B cell (primary cell): ENCODE data around the gene PARD3. TPM values are rescaled to one million over a fixed set of nuclear protein-coding genes. Genes with fewer than 3 reads are reported as not detected.

ENCODE experiments used
- ATAC-seq: fragments of 200-7000 bp; cut with Tn5 transposase; one replicate; pipeline ENCODE4 v1.10.0; 2021; ENCODE audit warnings: low read depth, mild to moderate bottlenecking, moderate number of reproducible peaks, moderate library complexity
- CTCF ChIA-PET: fragments of 350-600 bp; sonication (Branson Sonifier 250); formaldehyde crosslinking; loops from one replicate; lab custom pipeline; 2021; ENCODE audit warnings: antibody characterized with exemption, inconsistent platforms; lab: Charles Lee
- POLR2A ChIA-PET: fragments of 350-600 bp; sonication (Branson Sonifier 250); formaldehyde crosslinking; loops from one replicate; lab custom pipeline; 2021; ENCODE audit warnings: antibody characterized with exemption; lab: Charles Lee
- DNase-seq: peaks from one replicate; pipeline ENCODE4 v3.0.0; 2013
- H2AFZ ChIP-seq: 2 replicates; pipeline ENCODE4 v1.6.1; 2012; ENCODE audit warnings: mild to moderate bottlenecking, low read depth, low read length; ENCODE audit not compliant: insufficient read depth, poor library complexity, severe bottlenecking
- H3K27ac ChIP-seq, 2 donors: 1 replicate in 1 of 2; 2 replicates in 1 of 2; pipeline ENCODE4 v1.5.1; 2012 to 2013; ENCODE audit warnings: low read length in 2 of 2, mild to moderate bottlenecking in 2 of 2, moderate library complexity in 1 of 2
- H3K27me3 ChIP-seq, 4 experiments: fragments of 200-600 bp in 1 of 4; sonication (generic) in 1 of 4; replicated peaks in 1 of 4; 1 replicate in 2 of 4; 2 replicates in 2 of 4; pipeline versions ENCODE4 v1.6.1 to v1.7.0; 2013 to 2016; ENCODE audit warnings: low read length in 3 of 4, mild to moderate bottlenecking in 2 of 4, mixed read lengths in 1 of 4, moderate library complexity in 1 of 4; ENCODE audit not compliant: insufficient read depth in 4 of 4, control insufficient read depth in 3 of 4; ENCODE audit errors: control extremely low read depth in 1 of 4
- H3K36me3 ChIP-seq, 2 experiments: replicated peaks in 1 of 2; 1 replicate in 1 of 2; 2 replicates in 1 of 2; pipeline versions ENCODE4 v1.6.1 to v1.7.1; 2013; ENCODE audit warnings: low read length in 1 of 2; ENCODE audit not compliant: insufficient read depth in 2 of 2, control insufficient read depth in 1 of 2; ENCODE audit errors: control extremely low read depth in 1 of 2, extremely low read depth in 1 of 2
- H3K4me1 ChIP-seq, 2 donors: fragments of 200-600 bp in 1 of 2; sonication (generic) in 1 of 2; 1 replicate in 1 of 2; 2 replicates in 1 of 2; pipeline versions ENCODE4 v1.5.1 to v1.6.1; 2013 to 2017; ENCODE audit warnings: low read length in 2 of 2; ENCODE audit not compliant: control insufficient read depth in 2 of 2, insufficient read depth in 2 of 2
- H3K4me2 ChIP-seq: replicated peaks from 2 replicates; pipeline ENCODE3; 2012; ENCODE audit warnings: mild to moderate bottlenecking, low read depth, low read length; ENCODE audit not compliant: poor library complexity, severe bottlenecking
- H3K4me3 ChIP-seq, 5 experiments: fragments of 200-600 bp in 1 of 5; sonication (generic) in 1 of 5; 1 replicate in 3 of 5; 2 replicates in 2 of 5; pipeline versions ENCODE4 v1.5.1 to v1.7.0; 2011 to 2016; ENCODE audit warnings: low read length in 4 of 5, mild to moderate bottlenecking in 4 of 5, low read depth in 2 of 5, control low read depth in 1 of 5, moderate library complexity in 1 of 5; ENCODE audit not compliant: insufficient read depth in 1 of 5; ENCODE audit errors: control extremely low read depth in 1 of 5, extremely low read depth in 1 of 5
- H3K79me2 ChIP-seq: fragments of 200-600 bp; sonication (generic); one replicate; pipeline ENCODE4 v1.6.0; 2016; ENCODE audit warnings: low read length; ENCODE audit not compliant: control insufficient read depth, insufficient read depth
- H3K9ac ChIP-seq: fragments of 200-600 bp; sonication (generic); 2 replicates; pipeline ENCODE4 v1.6.1; 2017; ENCODE audit warnings: mild to moderate bottlenecking, low read length, moderate library complexity
- H3K9me3 ChIP-seq, 3 donors: one replicate each; pipeline versions ENCODE4 v1.6.1 to v1.7.1; 2013; ENCODE audit warnings: low read length in 2 of 3; ENCODE audit not compliant: control insufficient read depth in 2 of 3, insufficient read depth in 1 of 3; ENCODE audit errors: control extremely low read depth in 1 of 3
- H4K20me1 ChIP-seq: 2 replicates; pipeline ENCODE4 v1.6.0; 2012; ENCODE audit warnings: mild to moderate bottlenecking, low read length; ENCODE audit not compliant: insufficient read depth, control insufficient read depth, poor library complexity, severe bottlenecking
- H3K27ac Mint-ChIP-seq: one replicate; pipeline ENCODE4 v1.8.0; 2021; ENCODE audit warnings: mixed read lengths
- H3K27me3 Mint-ChIP-seq: one replicate; pipeline ENCODE4 v1.8.0; 2021; ENCODE audit warnings: mixed read lengths
- H3K4me1 Mint-ChIP-seq: one replicate; pipeline ENCODE4 v1.8.0; 2021; ENCODE audit warnings: mixed read lengths
- H3K4me3 Mint-ChIP-seq: one replicate; pipeline ENCODE4 v1.8.0; 2021; ENCODE audit warnings: mixed read lengths
- H3K9me3 Mint-ChIP-seq: one replicate; pipeline ENCODE4 v1.8.0; 2022; ENCODE audit warnings: mixed read lengths; ENCODE audit not compliant: insufficient read depth
- CTCF ChIP-seq: fragments of 200-600 bp; IDR thresholded peaks from one replicate; pipeline ENCODE4 v1.8.0; 2022; ENCODE audit warnings: antibody characterized with exemption, mild to moderate bottlenecking
- EZH2 ChIP-seq: IDR thresholded peaks from 2 replicates; pipeline ENCODE4 v1.6.1; 2012; ENCODE audit warnings: borderline replicate concordance, low read depth, mild to moderate bottlenecking, moderate library complexity, low read length; ENCODE audit not compliant: insufficient read depth, poor library complexity, severe bottlenecking
- WGBS: methylation state at CpG from one replicate; pipeline ENCODE4 v1.1.5; 2013; ENCODE audit warnings: missing lambda C conversion rate; ENCODE audit not compliant: insufficient coverage; 5-methylcytosine and 5-hydroxymethylcytosine counted together
- intact Hi-C: fragments of 100-400 bp; cut with micrococcal nuclease; formaldehyde crosslinking; loops from one replicate; pipeline ENCODE4 v1.10.0; 2022
- polyA plus RNA-seq: library from polyadenylated mRNA; depleted of rRNA; stranded (reverse); fragments of >200 nt; gene quantifications from 2 replicates; pipeline ENCODE4 v1.2.3, GENCODE V29; 2012
- total RNA-seq, 2 donors: library from RNA; stranded (reverse); fragments of 120-200 nt in 1 of 2; gene quantifications; 1 replicate in 1 of 2; 2 replicates in 1 of 2; pipeline versions ENCODE4 v1.2.3 to v1.2.4, GENCODE V29; 2013 to 2022

PARD3 gene
- total and polyA plus RNA-seq, 2 donors (not counting 1 experiment from before 2014, with no cell fraction given): not detected

DNA sequence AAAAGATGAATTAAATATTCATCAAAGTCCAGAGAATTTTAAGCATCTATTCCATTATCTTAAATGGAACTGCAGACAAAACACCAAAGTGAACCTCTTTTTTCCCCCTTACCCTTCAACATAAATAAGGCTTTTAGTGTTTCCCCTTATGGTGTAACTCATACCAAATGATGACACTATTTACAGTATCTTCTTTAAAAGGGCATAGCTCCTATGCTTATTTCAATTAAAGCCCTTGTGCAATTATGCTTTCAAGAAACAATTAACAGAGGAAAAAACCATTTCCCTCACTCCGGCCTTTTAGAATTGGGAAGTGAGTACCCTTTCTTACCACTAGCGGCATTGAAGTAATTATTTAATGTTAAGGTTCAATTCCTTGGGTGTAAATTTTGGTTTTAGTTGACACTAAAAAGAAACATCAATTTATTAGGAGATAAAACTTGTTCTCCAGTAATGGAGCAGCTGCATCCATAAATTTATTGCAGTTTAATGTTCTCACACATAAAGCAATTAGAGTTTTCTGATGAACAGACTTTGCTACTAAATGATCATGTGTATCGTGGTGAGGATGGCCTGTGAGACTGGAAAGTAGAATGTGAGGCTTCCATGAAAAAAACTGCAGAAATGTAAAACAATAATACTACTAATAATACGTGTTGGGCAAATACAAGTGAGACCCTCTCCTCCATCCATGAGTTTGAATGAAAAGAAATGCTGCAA, 661.3 kb downstream of the PARD3 start:
- DNase-seq (no peak), ATAC-seq (no peak)
- no peaks in the 10 kb centered on the region for H3K79me2 ChIP-seq
- Mint-ChIP-seq H3K9me3 (no peaks in the 10 kb centered on the region), H3K27ac (no peak overlapping the region), H3K4me3 (no peak overlapping the region), H3K27me3 (no peaks in the 10 kb centered on the region), H3K4me1 (no peaks in the 10 kb centered on the region)
- H3K27ac ChIP-seq: no peak overlapping the region
- CTCF ChIA-PET: no interaction called here
- intact Hi-C loops: no loop called here
- no peak overlapping the region for H3K9ac ChIP-seq
- H3K36me3 ChIP-seq: no peaks in the 10 kb centered on the region
- H3K4me3 ChIP-seq: no peak overlapping the region
- POLR2A ChIA-PET: no interaction called here
- no peaks in the 10 kb centered on the region for H3K4me1 ChIP-seq
- WGBS: no CpG with 5 or more reads among the region's 4 CpGs
- no peak for TF ChIP-seq EZH2
- no peak for TF ChIP-seq CTCF
- no peak overlapping the region for H3K4me2 ChIP-seq
- H2AFZ ChIP-seq: no peak overlapping the region
- H3K27me3 ChIP-seq: no peaks in the 10 kb centered on the region
- H4K20me1 ChIP-seq: no peaks in the 10 kb centered on the region
- H3K9me3 ChIP-seq: no peaks in the 10 kb centered on the region

DNA sequence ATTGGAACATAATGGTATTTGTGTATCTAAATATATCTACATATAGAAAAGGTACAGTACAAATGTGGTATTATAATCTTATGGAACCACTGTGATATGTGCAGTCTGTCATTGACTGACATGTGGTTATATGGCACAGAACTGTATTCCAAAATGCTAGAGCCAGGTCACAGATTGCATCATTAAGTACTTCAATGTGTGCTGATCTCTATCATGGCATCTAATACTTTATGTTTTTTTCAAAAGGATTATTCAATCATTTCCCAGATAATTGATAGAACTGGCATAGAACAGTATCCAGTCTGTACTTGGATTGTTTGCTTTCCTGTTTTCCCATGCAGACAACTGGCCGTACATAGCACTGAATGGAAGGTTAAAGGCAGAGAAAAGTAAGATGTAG, 662.7 kb downstream of the PARD3 start:
- Mint-ChIP-seq H3K27ac (no peak overlapping the region), H3K4me1 (no peaks in the 10 kb centered on the region), H3K4me3 (no peak overlapping the region), H3K9me3 (no peaks in the 10 kb centered on the region), H3K27me3 (no peaks in the 10 kb centered on the region)
- POLR2A ChIA-PET: no interaction called here
- Histone ChIP-seq H3K36me3 (no peaks in the 10 kb centered on the region), H3K79me2 (no peaks in the 10 kb centered on the region), H4K20me1 (no peaks in the 10 kb centered on the region), H2AFZ (no peak overlapping the region), H3K27me3 (no peaks in the 10 kb centered on the region), H3K9ac (no peak overlapping the region), H3K9me3 (no peaks in the 10 kb centered on the region), H3K4me1 (no peaks in the 10 kb centered on the region), H3K27ac (no peak overlapping the region), H3K4me3 (no peak overlapping the region), H3K4me2 (no peak overlapping the region)
- intact Hi-C loops: no loop called here
- CTCF ChIA-PET: no interaction called here
- WGBS: 100% methylated on average over 1 of the region's 1 CpG
- TF ChIP-seq CTCF (no peak), EZH2 (no peak)
- ATAC-seq: no peak
- DNase-seq: no peak
